ENCODE results near the gene RHBDL3. TPM values are rescaled to one million over a fixed set of nuclear protein-coding genes. Genes with fewer than 3 reads are reported as not detected.

RHBDL3 gene
- polyA plus RNA-seq, 3 donors = 1.4 to 1.8 (median 1.4) TPM

GRCh38 chr17:32356378-32356743 is 90.7 kb downstream of the RHBDL3 start:
- DNase-seq = no peak

- DNase-seq = no peak
Measured at GRCh38 chr17:32356750-32357149, 91.1 kb downstream of the RHBDL3 start.

GRCh38 chr17:32357615-32358014 is 92.0 kb downstream of the RHBDL3 start:
- DNase-seq = no peak

DNA sequence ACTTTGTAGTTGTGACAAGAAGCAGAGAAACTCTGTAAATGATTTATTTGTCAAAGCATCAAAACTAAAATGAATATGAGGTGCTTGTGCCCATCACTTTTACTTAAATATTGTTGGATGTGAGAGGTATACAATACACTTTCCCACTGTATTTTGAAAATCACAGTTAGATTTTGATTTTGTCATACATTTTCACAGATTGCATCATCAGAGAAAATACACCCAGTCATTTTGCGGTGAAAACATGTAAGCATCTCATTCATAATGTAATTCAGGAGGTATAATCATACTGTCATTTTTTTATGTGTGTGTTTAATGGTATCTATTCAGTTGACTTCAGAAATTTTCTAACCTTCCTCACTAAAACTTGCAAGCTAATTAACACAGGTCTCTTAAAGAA is 95.6 kb downstream of the RHBDL3 start:
- no peak for DNase-seq

DNA sequence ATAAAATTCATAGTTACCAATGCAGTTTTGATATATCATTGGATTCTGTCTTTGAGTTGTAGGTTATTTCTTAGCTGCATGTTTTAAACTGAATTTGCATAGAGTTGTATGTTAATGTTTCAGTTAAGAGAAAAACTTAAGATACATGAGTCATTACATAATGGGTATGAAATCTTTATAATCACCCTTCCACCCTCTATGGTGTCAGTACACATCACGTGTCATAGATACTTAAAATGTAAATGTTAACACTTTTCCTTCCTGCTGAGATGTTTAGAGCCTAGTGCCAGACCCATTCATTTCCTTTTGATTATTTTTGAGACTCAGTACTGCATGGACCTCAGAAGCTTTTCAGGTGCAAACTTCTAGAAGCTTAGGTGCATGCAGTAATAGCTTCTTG is 104.8 kb downstream of the RHBDL3 start:
- no peak for DNase-seq

Other genes with a start within 250 kb of the RHBDL3 start
- 10 to 100 TPM; 45.8 to 57.0 (median 46.8) TPM for gene RHOT1, start 123.3 kb upstream of the RHBDL3 start, polyA plus RNA-seq (ENCODE audit: insufficient read length in 3 of 3)
- gene C17orf75, start 76.3 kb downstream of the RHBDL3 start, polyA plus RNA-seq (ENCODE audit: insufficient read length in 3 of 3) = 10 to 100 TPM; 35.8 to 53.9 (median 48.9) TPM
- 100 to 1,000 TPM; 191 to 275 (median 270) TPM for gene ZNF207, start 84.3 kb downstream of the RHBDL3 start, polyA plus RNA-seq (ENCODE audit: insufficient read length in 3 of 3)
- gene PSMD11, start 178.7 kb downstream of the RHBDL3 start, polyA plus RNA-seq (ENCODE audit: insufficient read length in 3 of 3) = 100 to 1,000 TPM in 2 of 3 donors, 10 to 100 TPM in 1; 98.0 to 123 (median 108) TPM
- gene CDK5R1, start 221.2 kb downstream of the RHBDL3 start, polyA plus RNA-seq (ENCODE audit: insufficient read length in 3 of 3) = 1 to 10 TPM; 4.0 to 5.4 (median 5.0) TPM

Data from renal pelvis (tissue), 4 donors.